HG03460 (cell line): ENCODE data around the gene MTRR.
"Not testable (repeated sequence)": the region's sequence is repeated elsewhere in the genome, so short reads cannot be mapped to it uniquely, and the experiment has no call there.

Experiments
- ATAC-seq: cut with Tn5 transposase; IDR thresholded peaks from one replicate; pipeline ENCODE4 v1.9.1; 2021; ENCODE audit not compliant: unreplicated experiment

MTRR gene

DNA sequence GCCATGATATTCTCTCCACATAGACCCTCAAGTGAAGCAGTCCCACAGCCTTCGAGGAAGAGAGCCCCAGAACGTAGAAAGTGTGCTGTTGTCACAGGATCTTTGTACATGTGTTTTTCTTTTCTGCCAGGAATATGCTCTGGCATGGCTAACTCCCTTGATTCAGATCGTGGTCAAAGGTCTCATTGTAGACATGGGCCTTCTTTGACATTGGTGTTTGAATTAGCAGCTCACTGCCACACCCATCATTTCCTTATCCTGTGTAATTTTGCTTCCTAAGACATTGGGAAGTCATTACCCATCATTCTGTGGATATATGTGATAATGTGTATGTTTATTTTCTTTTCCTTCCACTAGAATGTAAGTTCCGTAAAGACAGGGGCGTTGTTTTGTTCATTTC, 25.5 kb downstream of the MTRR start:
- peak; percentile 3 for ATAC-seq

GRCh38 chr5:7894860-7895259, 25.9 kb downstream of the MTRR start:
- ATAC-seq = peak; percentile 90

- no peak for ATAC-seq
Observed at GRCh38 chr5:7897014-7897600, 28.2 kb downstream of the MTRR start.

- no peak for ATAC-seq
Observed at GRCh38 chr5:7902201-7902600, 33.3 kb downstream of the MTRR start.

DNA sequence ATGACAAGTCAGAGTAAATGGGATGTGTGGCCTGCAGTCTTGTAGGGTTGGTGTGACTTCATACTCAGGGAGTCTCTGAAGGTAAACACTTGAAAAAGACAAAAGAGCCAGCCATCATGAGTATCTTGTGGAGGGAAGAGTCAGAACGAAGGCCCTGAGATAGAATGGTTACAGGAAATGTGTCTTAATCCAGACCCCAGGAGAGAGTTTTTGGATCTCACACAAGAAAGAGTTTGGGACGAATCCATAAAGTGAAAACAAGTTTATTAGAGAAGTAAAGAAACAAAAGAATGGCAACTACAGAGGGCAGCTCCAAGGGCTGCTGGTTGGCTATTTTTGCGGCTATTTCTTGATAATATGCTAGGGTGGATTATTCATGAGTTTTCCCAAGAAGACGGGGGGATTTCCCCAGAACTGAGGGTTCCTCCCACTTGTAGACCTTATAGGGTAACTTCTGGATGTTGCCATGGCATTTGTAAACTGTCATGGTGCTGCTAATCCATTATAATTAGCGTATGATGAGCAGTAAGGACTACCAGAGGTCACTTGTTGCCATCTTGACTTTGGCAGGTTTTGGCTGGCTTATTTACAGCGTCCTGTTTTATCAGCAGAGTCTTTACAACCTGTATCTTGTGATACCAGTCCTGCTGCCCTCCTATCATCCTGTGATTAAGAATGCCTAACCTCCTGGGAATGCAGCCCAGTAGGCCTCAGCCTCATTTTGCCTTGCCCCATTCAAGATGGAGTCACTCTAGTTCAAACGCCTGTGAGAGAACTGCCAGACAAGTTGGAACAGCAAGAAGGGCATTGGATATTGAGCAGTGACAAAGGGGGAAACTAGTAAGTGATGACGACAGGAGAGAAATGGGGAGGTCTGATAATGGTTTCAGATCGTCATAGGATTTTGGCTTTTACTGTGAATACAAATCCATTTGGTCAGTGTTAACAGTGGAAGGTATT, 34.0 kb downstream of the MTRR start:
- no peak for ATAC-seq

- ATAC-seq = no peak
Observed at GRCh38 chr5:7904170-7904569, 35.2 kb downstream of the MTRR start.

GRCh38 chr5:7907612-7908011, 38.7 kb downstream of the MTRR start:
- no peak for ATAC-seq

GRCh38 chr5:7908317-7908716, 39.4 kb downstream of the MTRR start:
- ATAC-seq = no peak

DNA sequence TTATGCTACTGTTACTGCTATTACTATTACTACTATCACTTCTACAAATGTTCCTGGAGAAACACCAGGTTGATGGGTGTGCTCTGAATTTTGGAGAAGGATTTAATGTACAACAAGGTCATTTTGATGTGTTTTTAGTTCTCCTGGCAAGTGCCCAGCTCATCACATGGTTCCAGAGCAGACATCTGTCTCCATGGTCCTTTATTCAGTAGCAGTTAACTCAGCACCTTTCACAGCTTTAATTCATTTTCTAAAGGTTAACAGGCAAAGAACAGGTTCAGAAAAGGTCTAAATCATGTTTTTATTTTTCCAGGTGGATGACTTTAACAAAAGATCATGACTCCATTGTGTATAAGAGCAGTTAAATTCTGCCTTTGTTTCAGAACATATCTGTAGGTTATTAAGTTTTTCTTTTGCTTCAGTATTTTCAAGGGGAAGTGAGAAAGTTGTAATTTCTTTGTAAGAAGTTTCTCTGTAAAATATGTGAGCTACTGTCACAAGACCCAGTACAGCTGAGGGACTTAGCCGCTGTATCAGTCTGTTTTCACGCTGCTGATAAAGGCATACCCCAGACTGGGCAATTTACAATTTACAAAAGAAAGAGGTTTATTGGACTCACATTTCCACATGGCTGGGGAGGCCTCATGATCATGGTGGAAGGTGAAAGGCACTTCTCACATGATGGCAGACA, 41.9 kb downstream of the MTRR start:
- ATAC-seq = no peak

GRCh38 chr5:7911429-7911771, 42.5 kb downstream of the MTRR start:
- ATAC-seq = not testable (repeated sequence)

DNA sequence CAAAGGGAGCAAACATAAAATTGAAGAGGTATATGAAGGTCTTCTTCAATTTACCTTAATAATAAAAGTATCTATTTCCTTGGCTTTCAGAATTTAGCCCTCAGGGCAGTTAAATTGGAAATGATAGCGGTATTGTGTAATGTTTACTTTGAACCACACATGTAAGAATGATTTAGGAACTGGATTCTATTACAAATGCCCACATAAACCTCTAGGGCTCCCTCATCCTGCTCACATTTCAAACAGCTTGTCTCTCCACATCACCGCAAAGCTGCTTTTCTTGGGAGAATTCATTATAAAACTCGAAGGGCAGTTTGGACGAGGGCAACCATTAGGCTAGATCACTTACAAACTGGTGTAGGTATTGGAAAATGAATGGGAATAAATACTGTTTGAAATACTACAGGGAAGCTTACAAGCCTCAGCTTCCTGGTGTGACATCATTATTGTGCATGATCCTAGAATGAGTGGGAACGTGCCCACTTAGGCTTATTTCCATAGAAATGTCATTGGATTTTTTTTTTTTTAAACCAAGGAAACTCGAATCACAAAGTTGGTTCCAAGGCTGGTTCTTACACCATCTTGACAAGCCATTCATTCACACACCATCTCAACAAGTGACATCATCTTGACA, 47.3 kb downstream of the MTRR start:
- ATAC-seq = no peak

- no peak for ATAC-seq
Observed at GRCh38 chr5:7917130-7918123, 48.5 kb downstream of the MTRR start.

GRCh38 chr5:7925961-7926695, 57.2 kb downstream of the MTRR start:
- ATAC-seq = no peak

DNA sequence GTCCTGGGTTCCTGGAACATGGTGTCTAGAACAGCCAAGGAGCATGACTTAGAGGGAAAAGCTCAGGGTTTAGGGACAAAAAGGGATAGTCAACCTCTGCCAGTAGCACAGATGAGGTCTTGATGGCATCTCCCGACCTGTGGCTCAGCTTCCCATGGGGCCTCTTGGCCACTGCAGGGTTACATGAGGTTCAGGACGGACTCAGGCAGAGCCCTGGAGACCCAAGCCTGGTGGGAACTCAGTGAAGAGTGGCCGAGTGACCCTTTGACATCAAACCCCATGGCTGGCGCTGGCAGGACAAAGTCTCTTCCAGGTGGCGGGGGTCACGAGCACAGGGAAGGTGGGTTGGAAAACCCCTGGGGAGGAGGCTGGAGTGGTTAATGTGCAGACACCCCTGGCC, 57.8 kb downstream of the MTRR start:
- ATAC-seq = no peak

GRCh38 chr5:7927466-7928375, 58.8 kb downstream of the MTRR start:
- peak; percentile 91 for ATAC-seq

DNA sequence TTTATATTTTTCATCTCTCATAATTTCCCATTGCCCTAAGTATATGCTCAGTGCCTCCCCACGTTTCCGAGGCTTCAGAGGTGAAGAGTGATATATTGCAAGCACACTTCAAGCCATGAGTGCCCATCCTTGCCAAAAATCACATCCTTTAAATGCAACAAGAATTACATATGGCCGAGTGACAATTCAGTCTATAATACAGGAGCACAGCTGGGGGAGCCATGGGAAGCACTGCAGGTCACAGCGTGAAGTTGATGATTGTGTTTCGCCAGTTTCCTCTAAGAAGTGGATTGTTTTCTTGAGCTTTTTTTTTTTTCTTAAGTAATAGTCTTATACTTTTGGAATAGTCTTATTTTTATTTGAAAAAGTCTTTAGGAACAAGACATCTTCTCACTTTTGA, 61.1 kb downstream of the MTRR start:
- no peak for ATAC-seq

- no peak for ATAC-seq
Observed at GRCh38 chr5:7941692-7942091, 72.7 kb downstream of the MTRR start.

DNA sequence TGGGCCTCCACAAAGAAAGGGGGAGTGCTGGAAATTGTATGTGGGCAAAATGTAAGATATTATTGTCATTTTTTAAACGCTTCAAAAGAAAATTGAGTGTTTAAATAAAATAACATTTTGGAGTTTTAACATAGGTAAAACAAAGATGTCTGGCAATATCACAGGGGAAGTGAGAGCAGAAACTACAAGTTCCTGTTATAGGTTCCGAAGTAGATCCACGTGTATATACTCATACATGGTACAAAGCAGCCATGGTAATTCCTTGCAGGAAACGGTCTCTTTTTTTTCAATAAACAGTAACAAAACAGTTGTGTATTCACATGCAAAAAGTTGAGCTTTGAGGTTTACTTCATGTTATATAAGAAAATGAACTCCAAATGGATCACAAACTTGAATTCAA, 78.4 kb downstream of the MTRR start:
- no peak for ATAC-seq
